HG02973 (cell line): ENCODE data around the gene NUFIP2.
"Not testable (repeated sequence)": the region's sequence is repeated elsewhere in the genome, so short reads cannot be mapped to it uniquely, and the experiment has no call there.

Experiments used
- ATAC-seq: cut with Tn5 transposase; IDR thresholded peaks from one replicate; pipeline ENCODE4 v1.9.1; 2021; ENCODE audit warnings: moderate library complexity; ENCODE audit not compliant: unreplicated experiment

NUFIP2 gene

GRCh38 chr17:29240477-29240876, 53.5 kb downstream of the NUFIP2 start:
- ATAC-seq: no peak

- no peak for ATAC-seq
Measured at GRCh38 chr17:29238133-29238850, 55.7 kb downstream of the NUFIP2 start.

- no peak for ATAC-seq
Measured at GRCh38 chr17:29237476-29238132, 56.3 kb downstream of the NUFIP2 start.

- ATAC-seq: no peak
Measured at GRCh38 chr17:29235904-29236303, 58.0 kb downstream of the NUFIP2 start.

- not testable (repeated sequence) for ATAC-seq
Measured at GRCh38 chr17:29234972-29235371, 59.0 kb downstream of the NUFIP2 start.

GRCh38 chr17:29233301-29233700, 60.6 kb downstream of the NUFIP2 start:
- ATAC-seq: no peak

- no peak for ATAC-seq
Measured at GRCh38 chr17:29225396-29225795, 68.6 kb downstream of the NUFIP2 start.

DNA sequence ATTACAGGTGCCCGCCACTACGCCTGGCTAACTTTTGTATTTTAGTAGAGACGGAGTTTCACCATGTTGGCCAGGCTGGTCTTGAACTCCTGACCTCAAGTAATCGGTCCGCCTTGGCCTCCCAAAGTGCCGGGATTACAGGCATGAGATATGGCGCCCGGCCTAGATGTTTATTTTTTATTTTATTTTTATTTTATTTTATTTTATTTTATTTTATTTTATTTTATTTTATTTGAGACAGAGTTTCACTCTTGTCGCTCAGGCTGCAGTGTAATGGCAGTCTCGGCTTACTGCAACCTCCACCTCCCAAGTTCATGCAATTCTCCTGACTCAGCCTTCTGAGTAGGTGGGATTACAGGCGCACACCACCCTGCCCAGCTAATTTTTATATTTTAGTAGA, 72.6 kb downstream of the NUFIP2 start:
- not testable (repeated sequence) for ATAC-seq

DNA sequence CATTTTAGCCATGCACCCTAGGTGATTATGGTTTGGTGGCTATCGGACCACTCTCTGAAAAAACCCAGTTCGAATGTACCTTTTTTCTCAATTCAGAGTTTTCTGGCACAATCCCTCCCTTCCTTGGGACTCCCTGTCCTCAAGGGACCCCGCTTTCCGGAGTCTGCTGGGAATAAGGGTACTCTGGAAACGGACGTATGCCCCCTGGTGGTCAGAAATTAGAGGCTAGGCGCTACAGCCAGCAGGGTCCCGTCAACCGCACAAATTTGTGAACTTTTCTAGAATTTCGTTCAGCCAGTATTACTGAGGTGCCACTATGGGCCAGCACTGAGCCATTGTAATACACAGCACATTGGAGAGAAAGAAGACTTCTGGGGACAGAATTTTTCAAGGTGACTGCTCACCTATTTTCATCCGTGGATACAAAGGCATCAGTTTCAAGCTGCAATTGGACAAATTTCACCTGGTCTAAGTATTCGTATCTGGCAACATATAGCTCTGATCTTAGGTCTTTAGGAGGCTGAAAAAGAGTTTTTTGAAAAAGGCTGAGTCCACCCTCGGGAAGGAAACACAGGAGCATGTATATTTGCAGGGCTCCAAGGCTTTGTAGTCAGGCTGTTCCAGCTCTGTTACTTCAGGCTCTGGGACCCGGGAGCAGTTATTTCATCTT, 74.4 kb downstream of the NUFIP2 start:
- ATAC-seq: no peak

- no peak for ATAC-seq
Measured at GRCh38 chr17:29216856-29217255, 77.1 kb downstream of the NUFIP2 start.

- no peak for ATAC-seq
Measured at GRCh38 chr17:29216181-29216580, 77.8 kb downstream of the NUFIP2 start.

DNA sequence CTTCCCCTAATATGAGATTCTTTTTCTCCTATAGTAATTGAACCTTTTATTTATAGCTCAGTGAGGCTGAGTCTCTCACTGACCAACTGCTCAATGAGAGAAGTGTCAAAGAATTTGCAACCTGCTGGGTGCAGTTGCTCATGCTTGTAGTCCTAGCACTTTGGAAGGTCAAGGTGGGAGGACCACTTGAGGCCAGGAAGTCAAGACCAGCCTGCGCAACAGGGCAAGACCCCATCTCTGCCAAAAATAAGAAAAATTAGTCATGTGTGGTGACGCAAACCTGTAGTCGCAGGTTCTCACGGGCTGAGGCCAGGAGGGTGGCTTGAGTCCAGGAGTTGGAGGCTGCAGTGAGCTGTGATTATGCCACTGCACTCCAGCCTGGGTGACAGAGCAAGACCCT, 78.2 kb downstream of the NUFIP2 start:
- ATAC-seq: no peak

DNA sequence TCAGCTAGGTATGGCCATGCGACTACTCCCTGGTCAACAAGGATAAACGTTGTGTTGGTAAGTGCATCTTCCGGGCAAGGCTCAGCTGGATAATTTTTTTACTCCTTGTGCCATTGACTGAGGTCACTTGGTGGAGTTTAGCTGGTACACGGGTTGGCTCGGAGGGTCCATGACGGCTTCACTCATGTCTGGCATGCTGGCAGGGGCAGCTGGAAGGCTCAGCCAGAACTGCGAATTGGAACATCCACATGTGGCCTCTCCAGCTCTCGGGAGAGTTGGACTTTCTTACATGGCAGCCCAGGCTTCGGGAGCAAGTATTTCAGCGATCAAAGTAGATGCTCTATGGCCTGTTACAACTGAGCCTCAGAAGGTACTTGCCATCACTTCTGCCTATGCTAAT, 78.8 kb downstream of the NUFIP2 start:
- no peak for ATAC-seq

- no peak for ATAC-seq
Measured at GRCh38 chr17:29214215-29215146, 79.5 kb downstream of the NUFIP2 start.

- no peak for ATAC-seq
Measured at GRCh38 chr17:29212681-29213121, 81.2 kb downstream of the NUFIP2 start.

DNA sequence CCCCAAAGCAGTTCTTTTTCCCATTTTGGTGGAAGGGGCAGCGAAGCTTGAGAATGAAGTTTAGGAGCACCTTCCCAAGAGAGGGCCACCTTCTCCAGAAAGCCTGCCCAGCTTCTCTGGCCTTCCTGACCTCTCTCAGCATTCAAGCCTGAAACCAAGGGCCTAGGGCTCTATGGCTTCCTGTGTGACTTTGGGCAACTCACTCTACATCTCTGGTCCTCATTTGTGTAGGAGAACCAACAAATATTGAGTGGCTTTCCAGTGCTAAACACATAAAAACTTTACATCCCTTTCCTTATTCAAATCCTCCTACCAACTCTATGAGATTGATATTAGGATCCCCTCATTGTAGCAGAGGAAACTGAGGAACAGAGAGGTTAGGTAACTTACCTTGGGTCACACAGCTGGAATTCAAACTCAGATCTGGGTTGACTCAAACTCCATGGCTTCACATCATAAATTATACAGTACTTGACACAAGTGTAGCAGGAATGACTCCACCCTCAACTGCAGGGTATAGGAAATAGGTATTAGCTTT, 81.8 kb downstream of the NUFIP2 start:
- no peak for ATAC-seq

- ATAC-seq: no peak
Measured at GRCh38 chr17:29210879-29211278, 83.1 kb downstream of the NUFIP2 start.

- ATAC-seq: no peak
Measured at GRCh38 chr17:29209073-29209472, 84.9 kb downstream of the NUFIP2 start.

DNA sequence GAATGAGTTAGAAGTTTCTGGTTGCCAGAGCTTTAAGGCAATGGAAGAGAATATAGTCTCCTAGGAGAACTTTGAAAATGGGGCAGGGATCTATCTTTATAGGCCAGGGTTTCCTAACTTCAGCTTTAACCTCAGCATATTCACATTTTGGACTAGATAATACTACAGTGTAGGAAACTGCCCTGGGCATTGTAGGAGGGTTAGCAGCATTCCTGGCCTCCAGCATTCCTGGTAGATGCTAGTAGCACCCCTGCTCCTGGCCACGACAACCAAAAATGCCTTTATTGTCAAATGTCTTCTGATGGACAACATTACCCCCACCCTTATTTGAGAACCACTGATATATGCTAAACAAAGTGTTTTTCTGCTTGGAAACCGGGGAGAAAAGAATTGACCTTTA, 86.0 kb downstream of the NUFIP2 start:
- no peak for ATAC-seq
